DND-41 (cell line): ENCODE measurements around the gene CPT2.

Experiments used
- EZH2 ChIP-seq: IDR thresholded peaks from 3 replicates; pipeline ENCODE4 v1.6.1; 2012; ENCODE audit warnings: borderline replicate concordance, low read depth, mild to moderate bottlenecking, moderate library complexity, low read length, inconsistent platforms; ENCODE audit not compliant: severe bottlenecking
- TF ChIP-seq, protein P1 (sequence below): IDR thresholded peaks from 2 replicates; pipeline ENCODE4 v1.5.1; 2012; ENCODE audit warnings: borderline replicate concordance, low read length, moderate library complexity, mild to moderate bottlenecking; ENCODE audit not compliant: poor library complexity, severe bottlenecking; ENCODE audit errors: extremely low read depth

DNA sequence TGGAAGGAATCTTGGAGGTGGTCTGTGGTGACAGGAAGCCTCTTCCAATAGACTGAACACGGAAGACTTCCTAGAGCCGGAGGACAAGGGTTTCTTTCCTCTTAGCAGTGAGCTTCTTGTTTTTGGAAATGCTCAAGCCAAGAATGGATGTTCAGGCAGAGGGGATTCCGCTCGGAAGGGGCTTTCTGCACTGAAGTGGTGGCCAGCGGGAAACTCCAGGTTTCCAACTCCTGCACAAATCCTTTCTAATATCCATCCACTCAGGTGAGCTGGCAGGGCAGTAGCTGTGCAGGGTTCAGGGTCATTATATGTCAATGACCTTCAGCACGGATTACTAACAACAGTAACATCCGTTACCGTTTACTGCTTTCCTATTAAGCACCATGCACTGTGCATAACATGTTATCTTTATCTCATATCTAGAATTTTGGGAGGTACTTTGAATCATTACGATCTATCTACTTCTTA is 573 bp upstream of the CPT2 start:
- TF ChIP-seq, protein P1, sequence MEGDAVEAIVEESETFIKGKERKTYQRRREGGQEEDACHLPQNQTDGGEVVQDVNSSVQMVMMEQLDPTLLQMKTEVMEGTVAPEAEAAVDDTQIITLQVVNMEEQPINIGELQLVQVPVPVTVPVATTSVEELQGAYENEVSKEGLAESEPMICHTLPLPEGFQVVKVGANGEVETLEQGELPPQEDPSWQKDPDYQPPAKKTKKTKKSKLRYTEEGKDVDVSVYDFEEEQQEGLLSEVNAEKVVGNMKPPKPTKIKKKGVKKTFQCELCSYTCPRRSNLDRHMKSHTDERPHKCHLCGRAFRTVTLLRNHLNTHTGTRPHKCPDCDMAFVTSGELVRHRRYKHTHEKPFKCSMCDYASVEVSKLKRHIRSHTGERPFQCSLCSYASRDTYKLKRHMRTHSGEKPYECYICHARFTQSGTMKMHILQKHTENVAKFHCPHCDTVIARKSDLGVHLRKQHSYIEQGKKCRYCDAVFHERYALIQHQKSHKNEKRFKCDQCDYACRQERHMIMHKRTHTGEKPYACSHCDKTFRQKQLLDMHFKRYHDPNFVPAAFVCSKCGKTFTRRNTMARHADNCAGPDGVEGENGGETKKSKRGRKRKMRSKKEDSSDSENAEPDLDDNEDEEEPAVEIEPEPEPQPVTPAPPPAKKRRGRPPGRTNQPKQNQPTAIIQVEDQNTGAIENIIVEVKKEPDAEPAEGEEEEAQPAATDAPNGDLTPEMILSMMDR = no peak
- no peak for TF ChIP-seq EZH2
